Stimulated activated CD4-positive, alpha-beta T cell treated with anti-CD3 and anti-CD28 coated beads, Interleukin-2, amount 100 ng/mL, for 24 hours (primary cell): Measurements from ENCODE around the gene GALNT2.

Experiments
- DNase-seq, 2 donors: peaks; one replicate each; pipeline ENCODE4 v3.0.0-alpha.2; 2020

GALNT2 gene

DNA sequence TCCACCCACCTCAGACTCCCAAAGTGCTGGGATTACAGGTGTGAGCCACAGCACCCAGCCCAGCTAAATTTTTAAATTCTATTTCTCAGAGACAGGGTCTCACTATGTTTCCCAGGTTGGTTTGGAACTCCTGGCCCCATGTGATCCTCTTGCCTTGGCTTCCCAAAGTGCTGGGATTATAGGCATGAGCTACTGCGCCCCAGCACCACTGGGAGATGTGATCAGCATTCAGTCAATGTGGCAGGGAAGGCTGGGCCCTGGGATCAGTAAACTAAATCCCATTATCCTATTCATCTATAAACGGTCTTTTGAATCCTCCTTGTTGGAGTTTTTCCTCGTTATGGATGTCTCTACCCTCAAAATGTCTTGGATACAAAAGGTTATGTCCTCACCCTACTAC, 245.6 kb downstream of the GALNT2 start:
- DNase-seq: no peak

GRCh38 chr1:230313453-230314141, 246.6 kb downstream of the GALNT2 start:
- no peak for DNase-seq

DNA sequence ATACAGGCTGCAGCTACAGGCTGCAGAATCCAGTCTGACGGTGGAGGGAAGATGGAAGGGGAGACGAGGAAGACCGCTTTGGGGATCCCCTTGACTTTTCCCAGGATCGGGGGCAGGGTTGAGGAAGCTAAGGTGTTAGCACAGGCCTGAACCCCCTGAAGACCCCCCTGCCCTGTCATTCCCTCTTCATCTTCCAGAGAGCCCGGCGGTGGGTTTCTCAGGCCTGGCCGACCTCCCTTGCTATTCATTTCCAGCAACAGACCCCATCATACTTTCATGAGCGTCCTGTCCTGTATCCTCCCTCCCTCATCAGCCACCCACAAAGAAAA, 247.1 kb downstream of the GALNT2 start:
- DNase-seq: no peak

GRCh38 chr1:230315099-230315498, 248.1 kb downstream of the GALNT2 start:
- no peak for DNase-seq

GRCh38 chr1:230316864-230317745, 250.1 kb downstream of the GALNT2 start:
- no peak for DNase-seq

DNA sequence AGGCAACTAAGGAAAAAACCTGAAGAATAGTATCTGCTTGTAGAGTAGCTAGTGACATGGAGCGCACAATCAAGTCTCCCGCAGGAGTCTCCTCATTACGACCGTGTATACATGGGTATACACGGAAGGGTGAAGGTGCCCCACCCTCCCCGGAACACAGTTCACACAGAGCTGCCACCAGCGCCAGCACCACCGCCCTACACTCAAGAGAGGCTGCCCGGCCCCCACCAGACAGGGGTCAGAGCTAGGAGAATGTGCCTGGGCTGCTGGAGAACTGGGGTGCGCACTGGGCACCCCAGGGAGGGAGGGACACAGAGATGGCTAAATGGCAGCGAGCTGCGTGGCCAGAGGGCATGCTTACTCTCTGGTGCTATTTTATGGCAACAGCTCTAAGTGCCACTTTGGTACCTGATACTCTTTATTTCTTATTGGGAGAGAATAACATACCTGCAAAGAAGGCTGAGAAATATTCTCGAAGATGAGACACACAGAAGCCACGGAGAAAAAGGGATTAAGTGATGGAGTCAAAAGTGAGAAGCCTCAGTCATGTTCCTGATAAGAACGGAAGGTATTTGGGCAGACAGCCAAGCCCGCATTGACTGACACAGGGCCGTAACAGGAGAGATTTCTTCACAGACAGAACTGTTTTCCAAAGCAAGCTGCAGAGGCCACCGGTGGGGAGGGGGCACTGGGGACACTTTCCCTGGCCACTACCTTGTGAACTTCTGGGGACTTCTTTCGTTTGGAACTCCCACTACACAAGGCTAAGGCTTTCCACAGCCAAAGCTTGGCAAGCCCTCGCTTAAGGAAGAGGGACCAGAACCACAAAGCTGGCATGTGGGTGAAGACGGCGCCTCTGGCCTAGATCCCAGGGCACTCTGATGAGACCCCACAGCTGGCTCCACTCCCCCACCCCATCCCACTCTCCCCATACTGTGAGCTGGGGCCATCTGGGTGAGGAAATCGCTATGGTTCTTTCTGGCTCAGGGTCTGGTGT, 251.1 kb downstream of the GALNT2 start:
- DNase-seq: no peak

DNA sequence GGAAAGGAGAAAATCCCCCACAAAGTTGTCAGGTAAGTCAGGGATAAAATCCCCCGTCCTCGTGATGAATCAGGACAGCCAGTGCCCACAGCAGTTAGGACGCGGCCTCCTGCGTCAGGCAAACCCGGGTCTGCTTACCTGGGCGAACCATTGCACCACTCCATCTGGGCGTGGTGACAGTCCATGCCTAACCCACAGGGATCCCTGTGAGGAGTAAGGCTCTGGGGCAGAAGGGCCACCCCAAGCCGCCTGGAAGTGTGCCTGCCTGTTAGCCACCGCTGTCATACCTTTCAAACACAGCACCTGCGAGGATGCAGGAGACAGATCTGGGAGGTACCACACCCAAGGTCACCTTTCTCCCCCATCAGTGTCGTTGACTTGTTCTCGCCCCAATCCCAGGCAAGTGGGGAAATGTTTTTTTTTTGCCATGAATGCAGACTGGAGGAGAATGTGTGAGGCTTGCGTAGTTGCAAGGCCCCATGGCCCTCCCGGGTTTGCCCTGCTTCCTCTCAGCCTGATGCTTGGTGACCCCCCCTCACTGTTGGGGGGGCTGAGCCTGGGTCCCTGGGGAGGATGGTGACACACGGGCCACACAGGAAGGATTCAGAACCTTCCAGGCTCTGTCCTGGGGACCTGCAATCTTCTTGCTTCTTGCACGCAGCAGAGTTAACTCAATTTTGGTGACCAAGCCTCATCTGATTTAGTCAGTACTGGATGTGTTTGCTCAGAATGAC, 252.1 kb downstream of the GALNT2 start:
- no peak for DNase-seq

DNA sequence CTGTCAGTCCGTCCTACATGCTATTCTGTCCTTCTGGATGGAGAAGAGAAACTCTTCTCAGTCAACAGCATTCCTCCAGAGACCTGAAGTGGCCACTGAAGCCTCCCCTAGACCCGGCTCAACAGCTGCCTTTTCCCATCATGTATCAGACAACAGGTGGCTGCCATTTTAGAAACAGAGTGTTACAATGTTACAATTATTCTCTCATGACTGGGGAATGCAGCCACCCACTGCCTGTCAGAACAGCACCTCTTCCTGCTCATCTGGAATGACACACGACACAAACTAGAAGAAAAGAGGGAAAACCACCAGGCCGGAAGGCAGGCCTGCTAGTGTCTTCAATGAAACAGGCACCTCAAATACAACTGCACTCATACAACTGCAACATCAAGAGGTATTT, 253.8 kb downstream of the GALNT2 start:
- no peak for DNase-seq

- DNase-seq: no peak
These were observed 254.3 kb downstream of the GALNT2 start for GRCh38 chr1:230321341-230321740.

DNA sequence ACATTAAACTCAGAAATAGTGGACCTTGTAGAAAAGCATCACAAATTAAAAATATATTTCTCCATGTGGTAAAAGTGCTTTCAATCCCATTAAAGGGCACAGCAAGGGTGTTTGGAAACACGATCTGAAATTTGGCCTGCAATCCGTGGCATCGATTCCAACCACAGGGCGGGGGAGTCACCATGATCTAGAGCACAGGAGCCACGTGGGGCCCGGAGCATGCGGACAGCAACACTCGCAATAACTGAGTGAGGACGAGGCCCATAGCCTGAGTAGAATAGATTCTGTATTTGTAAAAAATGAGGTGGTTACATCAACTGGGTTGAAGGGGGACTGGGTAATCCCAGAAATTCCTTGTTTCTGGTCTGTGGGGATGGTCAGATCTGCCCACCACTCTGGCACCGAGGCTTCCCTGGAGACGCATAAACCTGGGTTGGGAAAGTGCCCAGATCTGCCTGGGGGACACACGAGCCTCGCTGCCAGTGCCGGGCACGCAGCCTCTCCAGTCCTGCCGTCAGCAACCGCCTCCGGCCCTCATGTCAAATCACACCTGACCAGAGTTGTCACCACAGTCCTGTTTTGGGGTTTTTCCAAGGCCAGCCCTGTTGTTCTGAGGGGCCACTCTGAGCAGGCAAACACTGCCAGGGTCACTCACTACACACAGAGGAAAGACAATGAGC, 254.8 kb downstream of the GALNT2 start:
- no peak for DNase-seq

DNA sequence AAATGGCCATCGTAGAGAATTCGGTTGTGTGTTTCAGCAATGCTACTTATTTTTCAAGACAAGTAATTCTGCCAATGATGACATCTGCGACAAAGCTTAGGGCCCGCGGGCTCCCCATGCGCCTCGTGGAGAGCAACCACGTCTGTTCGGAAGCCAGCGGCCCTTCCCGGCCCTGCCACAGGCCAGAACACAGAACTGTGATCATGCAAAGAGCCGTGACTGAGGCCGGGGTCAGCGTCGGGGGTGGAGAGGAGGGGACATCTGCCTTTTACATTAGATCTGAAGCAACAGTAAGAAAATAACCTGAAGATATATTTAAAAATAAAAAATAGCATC, 255.4 kb downstream of the GALNT2 start:
- DNase-seq: no peak

- no peak for DNase-seq
These were observed 256.0 kb downstream of the GALNT2 start for GRCh38 chr1:230322967-230323547.

DNA sequence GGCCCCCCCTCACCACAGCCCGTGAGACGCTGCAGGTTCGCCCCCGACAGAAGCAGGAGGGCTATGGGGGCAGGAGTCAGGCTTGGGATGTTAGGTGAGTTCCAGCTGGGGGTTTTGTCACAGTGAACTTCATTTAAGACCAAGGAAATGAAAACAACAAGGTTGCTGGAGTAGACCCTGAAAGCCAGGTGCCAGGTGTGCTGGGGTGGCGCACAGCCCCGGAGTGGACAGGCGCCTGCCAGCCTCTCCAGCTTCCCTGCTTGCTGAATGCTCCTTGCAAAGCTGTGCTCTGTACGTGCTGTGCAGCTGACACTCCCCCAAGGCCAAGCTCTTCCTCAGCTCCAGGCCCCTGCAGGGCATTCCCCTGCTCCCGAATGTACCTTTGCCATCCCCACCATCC, 256.6 kb downstream of the GALNT2 start:
- no peak for DNase-seq

- DNase-seq: no peak
These were observed 260.2 kb downstream of the GALNT2 start for GRCh38 chr1:230326971-230327891.

- DNase-seq: peak; percentile 34 to 35
These were observed 260.9 kb downstream of the GALNT2 start for GRCh38 chr1:230327892-230328284.

GRCh38 chr1:230328342-230329015, 261.4 kb downstream of the GALNT2 start:
- no peak for DNase-seq

GRCh38 chr1:230330157-230330556, 263.1 kb downstream of the GALNT2 start:
- DNase-seq: no peak
